Measurements from ENCODE around the gene EIF3K. TPM values are rescaled to one million over a fixed set of nuclear protein-coding genes. Genes with fewer than 3 reads are reported as not detected.
A peak's percentile ranks its signal among the peaks of the same experiment; 100 is the strongest.
"Not testable (repeated sequence)": the region's sequence is repeated elsewhere in the genome, so short reads cannot be mapped to it uniquely, and the experiment has no call there.

EIF3K gene, protein sequence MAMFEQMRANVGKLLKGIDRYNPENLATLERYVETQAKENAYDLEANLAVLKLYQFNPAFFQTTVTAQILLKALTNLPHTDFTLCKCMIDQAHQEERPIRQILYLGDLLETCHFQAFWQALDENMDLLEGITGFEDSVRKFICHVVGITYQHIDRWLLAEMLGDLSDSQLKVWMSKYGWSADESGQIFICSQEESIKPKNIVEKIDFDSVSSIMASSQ
- total RNA-seq (2014; rRNA removed; shearing (Covaris generic)): 980 and 1,233 TPM in 2 replicates

- peak; percentile 100 for DNase-seq (ENCODE audit: low spot score)
These were observed at the start of gene EIF3K for GRCh38 chr19:38618590-38619360. Gene EIF3K (plus strand): TSS chr19:38619188. CDS start chr19:38619269, 81 bp downstream.

- no peak for DNase-seq (ENCODE audit: low spot score)
These were observed 49.5 kb upstream of the EIF3K start for GRCh38 chr19:38569368-38569983.

DNA sequence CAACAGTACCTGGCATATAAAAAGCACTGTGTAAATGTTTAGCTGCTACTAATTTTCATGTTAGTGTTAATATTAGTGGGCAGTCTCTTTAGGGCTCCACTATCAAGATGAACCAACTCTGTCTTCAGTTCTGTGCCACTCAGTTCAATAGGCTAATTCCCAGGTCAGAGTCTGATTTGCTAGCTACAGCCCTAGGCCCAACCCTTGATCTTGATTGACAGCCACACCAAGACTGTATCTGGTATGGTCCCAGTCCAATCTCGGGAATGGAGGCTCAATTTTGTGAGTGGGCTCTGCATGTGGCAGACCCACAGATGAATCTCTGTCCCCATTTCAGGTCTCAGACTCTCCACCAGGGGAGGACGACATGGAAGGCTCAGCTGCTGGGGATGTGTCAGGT, 47.3 kb upstream of the EIF3K start:
- DNase-seq (ENCODE audit: low spot score): no peak

GRCh38 chr19:38577826-38578225, 41.2 kb upstream of the EIF3K start:
- no peak for DNase-seq (ENCODE audit: low spot score)

- peak; percentile 79 for DNase-seq (ENCODE audit: low spot score)
These were observed 39.7 kb upstream of the EIF3K start for GRCh38 chr19:38579304-38579703.

- DNase-seq (ENCODE audit: low spot score): no peak
These were observed 38.9 kb upstream of the EIF3K start for GRCh38 chr19:38580080-38580479.

- no peak for DNase-seq (ENCODE audit: low spot score)
These were observed 35.6 kb upstream of the EIF3K start for GRCh38 chr19:38583219-38583984.

DNA sequence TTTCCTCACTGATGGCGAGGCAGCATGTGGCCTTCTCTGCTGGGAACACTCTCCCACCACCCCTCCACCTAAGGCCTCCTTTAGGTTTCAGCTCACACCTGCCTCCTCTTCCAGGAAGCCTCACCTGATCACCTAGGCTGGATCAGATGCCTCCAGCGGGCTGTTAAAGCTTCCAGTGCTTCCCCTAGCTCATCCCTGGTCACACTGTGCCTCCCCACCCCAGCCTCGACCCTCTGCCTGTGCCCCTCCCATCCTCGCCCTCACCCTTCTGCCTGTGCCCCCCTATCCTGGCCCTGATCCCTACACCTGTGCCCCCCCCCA, 35.0 kb upstream of the EIF3K start:
- DNase-seq (ENCODE audit: low spot score): no peak

DNA sequence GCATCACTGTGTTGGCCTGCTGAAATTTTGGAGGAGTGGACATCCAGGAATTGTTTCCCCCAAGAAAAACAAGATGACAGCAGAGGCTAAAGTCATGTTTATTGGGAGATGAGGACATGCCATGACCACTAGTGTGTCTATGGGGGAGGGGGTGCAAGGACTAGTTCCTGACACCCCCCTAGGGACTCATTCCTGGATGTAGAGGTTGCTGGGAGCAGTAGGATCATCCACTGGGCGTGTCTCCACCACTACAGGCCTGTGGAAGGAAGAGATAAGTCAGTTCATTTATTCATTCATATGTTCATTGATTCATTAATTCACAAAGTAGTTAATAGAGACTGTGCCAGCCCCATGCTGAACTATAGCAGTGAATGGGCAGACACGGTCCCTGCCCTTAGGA, 31.4 kb upstream of the EIF3K start:
- no peak for DNase-seq (ENCODE audit: low spot score)

DNA sequence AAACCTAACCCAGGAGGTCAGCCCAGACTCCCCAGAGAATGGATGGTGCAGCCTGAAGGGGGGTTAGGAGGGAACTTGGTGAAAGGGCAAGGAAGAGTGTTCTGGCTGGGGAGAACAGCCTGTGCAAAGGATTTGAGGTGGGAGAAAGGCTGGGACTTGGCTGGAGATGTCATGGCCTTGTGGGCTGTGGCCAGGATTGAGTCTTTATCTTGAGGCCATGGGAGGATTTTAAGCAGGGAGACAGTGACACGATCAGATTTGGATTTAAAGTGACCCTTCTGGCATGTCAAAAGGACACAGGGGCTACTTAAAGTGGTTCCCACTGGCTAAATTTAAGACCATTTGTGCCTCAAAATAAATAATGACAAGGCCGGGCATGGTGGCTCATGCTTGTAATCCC, 30.9 kb upstream of the EIF3K start:
- DNase-seq (ENCODE audit: low spot score): no peak

DNA sequence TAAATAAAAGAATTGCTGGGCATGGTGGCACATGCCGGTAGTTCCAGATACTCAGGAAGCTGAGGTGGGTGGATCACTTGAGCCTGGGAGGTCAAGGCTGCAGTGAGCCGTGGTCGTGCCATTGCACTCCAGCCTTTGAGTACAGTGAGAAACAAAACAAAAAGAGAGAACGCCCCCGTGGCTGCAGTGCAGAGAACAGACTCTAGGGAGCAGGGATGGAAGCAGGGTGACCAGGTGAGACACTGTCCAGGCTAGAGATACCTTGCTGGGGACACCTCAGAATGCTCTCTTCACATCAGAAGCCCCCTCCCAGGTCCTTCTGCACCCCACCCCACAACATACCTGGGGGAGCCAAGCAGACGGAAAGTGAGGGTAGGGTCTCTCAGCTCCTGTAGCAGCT, 26.0 kb upstream of the EIF3K start:
- no peak for DNase-seq (ENCODE audit: low spot score)

DNA sequence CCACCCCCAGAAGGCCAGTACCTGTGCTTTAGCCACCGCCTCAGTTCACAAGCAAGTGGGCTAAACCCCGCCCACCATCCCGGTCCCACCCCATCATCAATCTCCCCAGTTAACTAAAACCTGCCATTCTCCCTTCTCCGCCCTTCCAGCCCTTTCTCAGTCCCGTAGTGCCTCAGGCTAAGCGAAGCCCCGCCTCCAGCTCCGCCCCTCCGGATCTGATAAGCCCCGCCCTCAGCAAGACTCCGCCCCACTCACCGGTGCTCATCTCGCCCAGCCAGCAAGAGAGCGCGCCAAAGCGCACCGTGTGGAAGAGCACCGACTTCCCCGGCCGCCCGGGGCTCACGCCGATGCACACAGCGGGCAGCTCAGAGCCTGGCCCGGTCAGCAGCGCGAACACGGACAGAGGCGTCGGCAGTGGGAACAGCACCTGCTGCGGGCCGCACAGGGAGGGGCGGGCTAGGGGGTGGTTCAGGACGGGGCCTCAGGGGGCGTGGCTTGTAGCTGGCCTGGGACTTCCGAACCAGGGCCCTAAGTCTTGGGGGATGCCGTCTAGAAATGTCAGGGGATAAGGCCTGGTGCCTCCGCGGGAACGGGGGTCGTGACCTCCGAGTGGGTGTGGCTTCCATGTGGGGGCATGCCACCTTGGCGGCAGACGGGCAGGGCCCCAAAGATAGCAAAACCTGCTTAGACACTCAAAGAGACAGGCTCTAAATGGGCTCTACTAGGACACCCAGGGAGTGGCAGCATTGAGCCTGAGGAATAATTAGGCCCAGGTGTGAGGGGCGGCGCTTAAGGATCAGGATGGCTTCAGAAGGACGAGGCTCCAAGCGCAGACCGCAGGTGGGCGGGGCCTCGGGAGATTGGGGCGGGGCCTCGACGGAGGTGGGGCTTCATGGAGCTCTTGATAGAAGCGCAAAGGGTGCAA, 22.7 kb upstream of the EIF3K start:
- DNase-seq (ENCODE audit: low spot score): no peak

- no peak for DNase-seq (ENCODE audit: low spot score)
These were observed 21.9 kb upstream of the EIF3K start for GRCh38 chr19:38597075-38597474.

- DNase-seq (ENCODE audit: low spot score): no peak
These were observed 19.3 kb upstream of the EIF3K start for GRCh38 chr19:38599722-38600121.

- not testable (repeated sequence) for DNase-seq (ENCODE audit: low spot score)
These were observed 16.1 kb upstream of the EIF3K start for GRCh38 chr19:38602856-38603255.

GRCh38 chr19:38606131-38606530, 12.9 kb upstream of the EIF3K start:
- no peak for DNase-seq (ENCODE audit: low spot score)

DNA sequence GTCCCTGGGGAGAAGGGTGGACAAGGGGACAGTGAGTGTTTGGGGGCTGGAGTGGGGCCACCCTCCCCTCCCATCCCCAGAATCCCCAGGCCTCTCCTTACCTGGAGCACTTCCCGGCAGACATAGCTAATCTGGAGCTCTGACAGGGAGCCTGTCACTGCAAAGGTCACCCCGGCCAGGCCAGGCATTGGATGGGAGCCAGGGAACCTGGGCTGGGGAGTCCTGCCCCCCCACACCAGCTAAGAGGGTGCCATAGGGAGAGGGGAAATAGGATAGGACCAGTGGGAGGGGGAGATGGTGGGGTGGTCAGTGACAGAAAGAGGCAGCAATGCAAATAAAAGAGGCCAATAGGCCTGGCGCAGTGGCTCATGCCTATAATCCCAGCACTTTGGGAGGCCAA, 4.7 kb upstream of the EIF3K start:
- no peak for DNase-seq (ENCODE audit: low spot score)

GRCh38 chr19:38615007-38615581, 3.9 kb upstream of the EIF3K start:
- no peak for DNase-seq (ENCODE audit: low spot score)

DNA sequence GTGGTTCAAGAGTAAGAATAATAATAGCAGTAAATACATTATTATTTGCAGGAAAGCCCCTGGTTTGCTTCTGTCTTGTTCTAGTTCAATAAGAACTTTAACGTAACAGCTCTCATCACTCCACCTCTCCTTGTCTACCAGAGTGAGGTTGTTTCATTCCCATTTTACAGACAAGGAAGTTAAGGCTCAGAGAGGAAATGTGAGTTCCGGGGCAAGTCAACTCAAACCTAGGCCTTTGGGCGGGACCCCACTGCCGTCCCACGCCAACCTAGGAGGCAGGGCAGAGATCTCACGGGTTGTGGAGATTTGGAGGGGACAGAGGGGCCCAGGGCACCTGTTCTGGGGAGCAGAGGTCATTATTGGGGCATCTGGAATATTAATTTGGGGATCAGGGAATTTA, 2.7 kb upstream of the EIF3K start:
- DNase-seq (ENCODE audit: low spot score): no peak

DNA sequence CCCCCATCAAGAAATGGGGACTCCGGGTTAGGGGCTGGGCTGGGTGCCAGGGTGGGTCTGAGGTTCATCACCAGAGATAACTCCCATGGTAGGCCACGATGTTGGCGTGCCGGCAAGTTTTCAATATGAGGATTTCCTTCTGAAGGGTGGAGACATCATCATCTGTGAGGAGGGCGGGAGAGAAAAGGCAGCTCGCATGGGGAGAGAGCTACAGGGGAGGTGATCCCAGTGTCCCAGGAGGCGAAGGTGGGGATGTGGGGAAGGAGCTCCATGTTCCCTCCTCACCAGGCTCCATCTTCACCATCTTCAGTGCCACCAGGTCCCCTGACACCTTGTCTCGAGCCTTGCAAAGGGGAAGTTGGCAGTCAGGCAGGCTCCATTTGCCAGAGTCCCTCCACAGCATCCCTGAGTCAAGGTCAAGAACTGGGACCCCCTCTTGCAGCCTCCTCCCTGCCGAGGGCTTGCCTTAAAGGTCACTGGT, 1.7 kb upstream of the EIF3K start:
- no peak for DNase-seq (ENCODE audit: low spot score)

Measured in H4 (cell line).